Measurements from ENCODE around the gene NID2.

Gene NID2

DNA sequence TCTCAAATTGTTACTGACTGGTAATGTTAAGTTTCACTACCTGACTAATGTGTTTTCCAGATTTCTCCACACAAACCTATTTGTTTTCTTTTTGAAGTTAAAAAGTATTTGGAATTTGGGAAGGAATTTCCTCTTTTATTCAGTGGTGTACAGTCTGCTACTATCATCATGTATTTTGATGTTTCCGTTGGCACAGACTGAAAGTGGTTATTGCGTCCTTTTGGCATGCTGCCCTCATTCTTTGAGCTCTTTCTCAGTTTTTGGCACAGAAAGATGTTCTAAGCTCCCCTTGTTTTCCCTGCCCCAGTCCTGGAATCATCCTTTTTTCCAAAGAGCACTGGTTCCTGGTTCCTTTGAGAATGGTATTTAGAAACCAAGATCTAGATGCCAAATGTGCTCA is 110.9 kb downstream of the NID2 start:
- no peak for DNase-seq (ENCODE audit: low spot score)
